Epidermal melanocyte (primary cell): ENCODE results near the gene NUBPL.
"Not testable (repeated sequence)": the region's sequence is repeated elsewhere in the genome, so short reads cannot be mapped to it uniquely, and the experiment has no call there.

Experiments used
- DNase-seq: peaks from one replicate; pipeline ENCODE4 v3.0.0; 2011; ENCODE audit warnings: low spot score; ENCODE audit not compliant: insufficient read length

Gene NUBPL

DNA sequence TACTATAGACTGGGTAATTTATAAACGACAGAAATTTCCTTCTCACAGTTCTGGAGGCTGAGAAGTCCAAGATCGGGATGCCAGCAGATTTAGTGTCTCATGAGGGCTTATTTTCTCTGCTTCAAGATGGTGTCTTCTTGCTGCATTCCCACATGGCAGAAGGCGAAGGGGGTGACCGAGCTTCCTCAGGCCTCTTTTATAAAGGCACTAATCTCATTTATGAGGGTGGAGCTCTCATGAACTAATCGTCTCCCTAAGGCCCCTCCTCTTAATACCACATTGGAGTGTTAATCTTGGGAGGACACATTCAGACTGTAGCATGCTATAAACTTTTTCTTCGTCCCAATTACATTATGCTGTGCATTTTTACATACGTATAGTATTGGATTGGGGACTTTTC lies 315.5 kb downstream of the NUBPL start:
- DNase-seq = no peak

DNA sequence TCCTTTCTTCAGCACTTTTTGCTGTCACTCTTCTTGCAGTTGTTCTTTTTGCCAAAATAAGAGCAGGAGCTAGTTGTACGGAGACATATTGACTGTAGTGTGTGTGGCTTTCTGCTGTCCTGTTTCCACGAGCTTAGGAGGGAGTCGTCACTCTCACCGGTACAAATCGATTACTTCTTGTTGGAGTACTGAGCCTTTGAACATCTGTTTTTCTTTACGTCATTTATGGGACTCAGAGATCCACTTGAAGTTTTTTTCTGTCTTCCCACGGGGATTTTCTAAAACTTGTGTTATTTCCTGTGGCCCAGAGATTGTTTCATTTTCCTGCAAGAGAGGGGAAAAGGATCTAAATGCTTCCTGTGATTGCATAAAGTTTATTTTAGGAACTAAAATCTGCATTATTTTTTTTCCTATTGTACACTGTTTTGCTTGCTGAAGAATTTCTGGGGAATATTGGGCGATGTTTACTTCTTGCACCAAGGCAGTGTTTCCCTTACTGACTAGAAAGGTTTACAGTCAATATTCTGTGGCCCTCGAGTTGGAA lies 316.1 kb downstream of the NUBPL start:
- no peak for DNase-seq

DNA sequence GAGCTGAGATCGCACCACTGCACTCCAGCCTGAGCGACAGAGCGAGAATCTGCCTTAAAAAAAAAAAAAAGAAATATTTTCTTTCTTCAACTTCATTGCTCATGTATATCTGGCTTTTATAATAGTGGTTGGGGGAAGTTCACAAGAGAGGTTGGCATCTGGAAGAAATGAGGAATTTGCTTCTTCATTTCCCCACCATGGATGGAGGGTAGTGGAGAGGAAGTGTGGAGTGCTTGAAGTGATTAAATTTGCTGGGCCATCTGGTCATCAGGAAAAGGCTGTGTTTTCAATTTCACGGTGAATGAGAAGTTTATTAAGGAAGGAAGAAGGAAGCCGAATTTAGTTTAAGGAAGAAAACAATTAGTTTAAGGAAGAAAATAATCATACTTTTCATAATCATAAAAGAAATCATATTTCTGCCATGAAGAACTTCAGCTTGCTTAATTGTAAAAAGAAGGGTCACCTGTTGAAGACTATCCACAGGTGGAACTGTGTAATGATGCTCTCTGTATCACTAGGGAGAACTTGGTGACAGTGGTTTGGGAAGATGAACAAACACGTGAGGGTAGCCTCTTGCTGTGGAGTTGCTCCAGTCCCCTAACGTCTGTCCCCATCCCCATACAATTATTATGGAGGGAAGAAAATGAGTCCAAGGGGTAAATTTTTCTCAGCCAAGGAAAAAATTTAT lies 318.6 kb downstream of the NUBPL start:
- DNase-seq = no peak

DNA sequence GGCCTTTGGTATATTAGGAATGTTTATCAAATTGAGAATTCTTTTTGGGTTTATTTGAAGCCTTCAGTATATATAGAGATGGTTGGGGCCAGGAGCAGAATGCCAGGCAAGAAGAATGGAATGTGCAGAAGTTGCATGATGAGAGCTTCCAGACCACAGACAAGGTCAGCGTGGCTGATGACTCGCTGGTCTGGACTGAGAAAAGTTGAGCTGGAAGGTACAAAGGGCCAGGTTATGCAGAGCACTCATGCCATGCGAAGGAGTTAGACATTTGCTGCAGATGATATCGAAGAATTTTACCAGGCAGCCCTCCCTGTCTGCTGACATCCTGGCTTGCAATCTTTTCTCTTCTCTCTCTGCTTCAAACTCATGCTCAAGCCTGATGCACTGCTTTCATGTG lies 319.7 kb downstream of the NUBPL start:
- peak; percentile 32 for DNase-seq

DNA sequence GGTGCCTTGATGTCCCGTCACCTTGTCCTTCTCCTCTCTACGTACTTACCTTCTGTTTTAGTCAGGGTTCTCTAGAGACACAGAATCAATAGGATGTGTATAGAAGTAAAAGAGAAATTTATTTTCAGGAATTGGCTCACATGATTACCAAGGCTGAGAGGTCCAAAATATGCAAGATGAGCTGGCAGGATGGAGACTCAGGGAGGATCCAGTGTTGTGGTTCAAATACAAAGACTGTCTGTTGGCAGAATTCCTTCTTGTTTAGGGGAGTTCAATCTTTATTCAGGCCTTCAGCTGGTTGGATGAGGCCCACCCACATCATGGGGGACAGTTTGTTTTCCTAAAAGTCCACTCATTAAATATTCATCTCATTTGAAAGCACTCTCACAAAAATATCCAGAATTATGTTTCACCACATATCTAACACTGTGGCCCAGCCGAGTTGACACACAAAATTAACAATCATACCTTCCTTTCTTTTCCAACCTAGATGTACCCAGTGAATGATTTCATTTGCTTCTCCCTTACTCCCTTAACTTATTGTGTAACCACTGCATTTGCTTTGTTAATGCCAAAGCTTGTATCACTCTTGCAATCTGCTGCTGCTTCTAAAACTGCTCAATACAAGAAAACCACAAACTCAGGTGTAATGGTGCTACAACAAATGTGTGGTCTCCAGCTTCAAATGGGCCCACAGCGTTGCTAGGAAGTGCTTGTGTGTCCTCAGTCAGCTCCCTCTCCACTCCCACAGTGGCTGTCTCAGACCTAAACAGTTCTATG lies 320.5 kb downstream of the NUBPL start:
- DNase-seq = no peak

DNA sequence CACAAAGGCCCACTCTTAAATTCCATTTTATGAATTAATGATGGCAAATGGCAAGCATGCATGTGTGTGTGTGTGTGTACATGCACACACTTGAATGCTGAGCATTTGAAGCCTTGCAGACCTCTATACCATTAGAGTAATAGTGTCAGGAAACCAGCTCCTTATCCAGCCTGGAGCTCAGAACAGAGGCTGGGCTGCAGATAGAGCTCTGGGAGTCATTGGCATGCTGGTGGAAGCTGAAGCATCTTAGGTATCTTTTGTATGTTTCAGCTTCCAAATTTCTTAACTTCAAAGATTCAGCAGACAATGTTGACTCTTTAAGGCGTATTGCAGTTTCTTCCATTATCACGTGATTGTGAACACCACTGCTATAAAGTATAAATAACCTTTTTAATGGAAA lies 323.0 kb downstream of the NUBPL start:
- no peak for DNase-seq

DNA sequence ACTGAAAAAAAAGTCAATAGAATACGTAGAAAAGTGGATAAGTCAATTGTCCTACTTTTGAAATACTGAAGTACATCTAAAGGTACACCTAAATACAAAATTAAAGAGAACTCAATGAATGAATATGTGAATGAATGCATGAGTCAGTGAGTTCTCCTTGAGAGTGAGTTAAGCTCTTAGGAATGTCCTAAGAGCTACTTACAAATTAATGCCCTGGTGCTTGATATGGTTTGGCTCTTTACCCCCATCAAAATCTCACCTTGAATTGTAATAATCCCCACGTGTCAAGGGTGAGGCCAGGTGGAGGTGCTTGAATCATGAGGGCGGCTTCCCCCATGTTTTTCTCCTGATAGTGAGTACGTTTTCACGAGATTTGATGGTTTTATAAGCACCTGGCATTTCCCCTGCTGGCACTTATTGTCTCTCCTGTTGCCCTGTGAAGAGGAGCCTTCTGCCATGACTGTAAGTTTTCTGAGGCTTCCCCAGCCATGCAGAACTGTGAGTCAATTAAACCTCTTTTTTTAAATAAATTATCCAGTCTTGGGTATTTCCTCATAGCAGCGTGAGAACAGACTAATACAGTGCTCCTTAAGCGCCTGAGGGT lies 323.7 kb downstream of the NUBPL start:
- DNase-seq = no peak

DNA sequence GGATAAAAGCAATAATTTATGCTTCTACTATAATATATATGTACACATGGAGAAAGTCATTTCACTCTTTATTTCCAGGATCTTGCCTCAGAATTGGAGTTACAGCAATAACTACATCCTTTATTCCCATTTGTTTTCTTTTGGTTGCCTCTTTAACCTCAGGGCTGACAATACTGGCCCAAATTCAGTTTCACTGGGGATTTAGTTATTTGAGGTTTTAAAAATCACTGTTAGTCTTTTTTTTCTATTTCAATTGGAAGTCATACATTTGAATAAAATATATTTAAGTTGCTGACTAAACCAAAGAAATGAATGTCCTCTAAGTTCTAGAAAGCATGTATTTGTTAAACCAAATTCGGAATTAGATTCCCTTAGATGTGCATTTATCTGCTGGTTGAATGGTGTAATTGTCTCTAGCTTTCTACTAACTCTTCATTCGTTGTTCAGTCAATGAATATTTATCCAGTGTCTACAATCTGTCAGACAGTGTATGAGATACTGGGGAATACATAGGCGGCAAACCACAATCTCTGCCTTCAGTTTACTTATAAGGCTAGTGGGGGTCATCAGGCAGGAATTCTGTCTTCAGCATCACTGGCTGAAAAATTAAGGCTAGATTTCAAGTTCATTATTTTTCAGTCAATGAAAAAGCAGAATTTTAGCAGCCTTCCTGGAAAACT lies 325.1 kb downstream of the NUBPL start:
- peak; percentile 64 for DNase-seq

DNA sequence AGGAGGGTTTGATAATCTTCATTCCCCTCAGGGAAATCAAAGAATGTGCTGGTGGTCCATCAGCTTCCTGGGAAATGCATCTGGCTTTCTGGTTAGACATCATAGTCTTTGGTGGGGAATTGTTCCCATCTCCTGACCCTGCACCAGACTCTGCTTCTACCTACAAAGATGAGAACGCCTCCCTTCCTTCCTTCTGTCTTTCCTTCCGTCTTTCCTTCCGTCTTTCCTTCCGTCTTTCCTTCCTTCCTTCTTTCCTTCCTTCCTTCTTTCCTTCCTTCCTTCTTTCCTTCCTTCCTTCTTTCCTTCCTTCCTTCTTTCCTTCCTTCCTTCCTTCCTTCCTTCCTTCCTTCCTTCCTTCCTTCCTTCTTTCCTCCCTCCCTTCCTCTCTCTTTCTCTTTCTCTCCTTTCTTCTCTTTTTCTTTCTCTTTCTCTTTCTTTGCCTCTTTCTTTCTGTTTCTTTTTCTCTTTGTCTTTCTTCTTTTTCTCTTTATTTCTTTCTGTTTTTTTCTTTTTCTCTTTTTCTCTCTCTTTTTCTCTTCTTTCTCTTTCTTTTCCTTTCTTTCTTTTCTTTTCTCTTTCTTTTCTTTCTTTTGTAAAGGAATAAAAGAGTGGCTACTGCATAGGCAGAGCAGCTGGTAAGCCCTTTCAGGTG lies 326.9 kb downstream of the NUBPL start:
- no peak for DNase-seq

DNA sequence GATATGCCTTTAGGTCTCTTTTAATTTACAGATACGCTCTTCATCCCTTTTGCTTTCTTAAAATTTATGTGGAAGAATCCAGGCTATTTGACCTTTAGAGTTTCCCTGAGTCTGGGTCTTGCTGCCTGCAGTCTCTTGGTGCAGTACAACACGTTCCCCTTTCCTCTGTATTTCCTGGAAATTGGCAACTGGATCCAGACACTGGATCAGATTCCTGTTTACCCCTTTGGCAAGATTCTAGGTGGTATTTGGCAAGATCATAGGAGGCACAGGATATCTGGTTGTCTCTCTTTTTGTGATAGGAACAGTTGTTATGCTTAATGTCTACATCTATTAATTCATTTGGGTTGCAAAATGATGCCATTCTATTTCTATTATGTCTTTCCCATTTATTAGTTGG lies 328.1 kb downstream of the NUBPL start:
- no peak for DNase-seq

DNA sequence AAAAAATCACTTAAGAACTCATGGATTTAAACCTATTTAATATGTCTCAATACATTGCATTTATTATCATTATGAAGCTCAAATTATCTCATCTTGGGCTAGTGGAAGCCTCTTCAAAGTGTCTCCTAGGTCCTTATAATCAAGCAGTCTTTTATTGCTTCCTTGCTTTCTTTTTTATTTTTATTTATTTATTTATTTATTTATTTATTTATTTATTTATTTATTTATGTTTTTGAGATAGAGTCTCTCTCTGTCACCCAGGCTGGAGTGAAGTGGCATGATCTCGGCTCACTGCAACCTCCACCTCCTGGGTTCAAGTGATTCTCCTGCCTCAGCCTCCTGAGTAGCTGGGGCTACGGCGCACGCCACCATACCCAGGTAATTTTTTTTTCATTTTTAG lies 329.0 kb downstream of the NUBPL start:
- not testable (repeated sequence) for DNase-seq

DNA sequence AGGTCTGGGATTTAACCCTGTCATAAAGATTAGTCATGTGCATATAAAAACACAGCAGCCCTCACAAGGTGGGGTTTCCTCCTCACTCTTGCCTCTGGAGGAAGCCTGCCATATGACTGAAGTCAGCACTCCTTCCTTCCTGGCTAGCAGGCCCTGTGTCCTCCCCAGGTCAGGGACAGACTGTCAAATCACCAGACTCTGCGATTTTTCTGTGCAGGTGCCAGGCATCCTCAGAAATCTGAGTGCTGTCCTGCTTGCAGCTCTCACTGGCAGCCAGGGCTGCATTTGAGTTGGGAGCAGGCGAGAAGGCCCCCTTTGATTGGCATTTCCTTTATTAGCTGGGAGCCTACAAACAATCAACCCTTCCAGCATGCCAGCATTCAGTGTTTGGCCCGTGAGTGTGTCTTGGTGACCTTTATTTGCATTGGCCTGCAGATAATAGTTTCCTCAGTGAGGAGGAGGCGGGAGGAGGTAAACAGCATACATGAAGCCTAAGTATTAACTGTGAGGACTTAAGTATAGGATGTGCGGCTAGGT lies 332.1 kb downstream of the NUBPL start:
- no peak for DNase-seq

DNA sequence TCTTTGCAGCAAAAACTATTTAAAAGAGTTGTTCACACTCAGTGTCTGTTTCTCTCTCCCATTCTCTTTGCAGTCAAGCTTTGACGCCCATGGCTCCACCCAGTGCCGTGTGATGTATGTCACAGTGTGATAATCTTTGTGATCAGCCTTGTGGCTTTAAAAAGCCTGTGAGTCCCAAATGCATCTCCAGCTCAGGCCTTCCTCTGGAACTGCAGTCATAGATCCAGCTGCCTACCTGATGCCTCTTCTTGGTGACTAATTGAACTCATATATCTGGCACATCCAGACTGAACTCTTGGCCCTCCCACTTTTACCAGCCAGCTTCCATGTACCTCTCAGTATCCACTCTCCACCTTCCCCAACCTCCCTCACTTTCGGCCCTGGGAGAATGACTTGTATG lies 333.1 kb downstream of the NUBPL start:
- DNase-seq = no peak

DNA sequence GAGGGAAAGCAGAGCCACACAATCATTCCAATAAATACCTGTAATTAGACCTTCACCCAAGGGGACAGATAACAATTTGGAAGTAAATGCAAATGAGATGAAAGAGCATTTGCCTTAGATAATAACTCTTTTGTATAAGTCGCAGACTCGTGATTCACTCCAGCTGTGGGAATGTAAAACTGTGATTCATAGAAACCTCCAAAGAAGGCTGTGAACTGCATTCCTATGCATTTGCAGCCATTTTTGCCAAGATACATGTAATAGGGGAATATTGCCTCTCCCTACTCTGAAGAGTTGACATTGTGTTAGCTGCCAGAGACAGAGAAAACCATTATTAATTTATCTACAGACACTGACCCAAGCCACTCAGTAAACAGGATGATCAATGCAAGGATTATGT lies 334.0 kb downstream of the NUBPL start:
- no peak for DNase-seq

DNA sequence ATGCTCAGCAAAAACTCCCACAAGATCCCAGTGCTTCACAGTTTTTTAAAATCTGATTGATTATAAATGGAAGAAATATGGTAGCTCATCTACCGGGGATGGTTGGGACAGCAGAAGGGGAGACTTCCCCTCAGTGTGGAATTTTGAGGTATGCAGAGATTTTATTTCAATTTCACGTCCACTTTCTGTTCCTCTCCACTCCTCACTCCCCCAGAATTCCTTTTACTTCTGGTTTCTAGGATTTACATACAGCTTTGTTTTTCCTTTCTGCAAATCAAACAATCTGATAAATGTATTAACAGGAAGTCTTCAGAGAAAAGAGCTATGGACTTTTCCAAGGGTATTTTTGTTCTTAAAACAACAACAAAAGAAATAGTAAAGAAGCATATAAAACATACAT lies 334.4 kb downstream of the NUBPL start:
- no peak for DNase-seq

DNA sequence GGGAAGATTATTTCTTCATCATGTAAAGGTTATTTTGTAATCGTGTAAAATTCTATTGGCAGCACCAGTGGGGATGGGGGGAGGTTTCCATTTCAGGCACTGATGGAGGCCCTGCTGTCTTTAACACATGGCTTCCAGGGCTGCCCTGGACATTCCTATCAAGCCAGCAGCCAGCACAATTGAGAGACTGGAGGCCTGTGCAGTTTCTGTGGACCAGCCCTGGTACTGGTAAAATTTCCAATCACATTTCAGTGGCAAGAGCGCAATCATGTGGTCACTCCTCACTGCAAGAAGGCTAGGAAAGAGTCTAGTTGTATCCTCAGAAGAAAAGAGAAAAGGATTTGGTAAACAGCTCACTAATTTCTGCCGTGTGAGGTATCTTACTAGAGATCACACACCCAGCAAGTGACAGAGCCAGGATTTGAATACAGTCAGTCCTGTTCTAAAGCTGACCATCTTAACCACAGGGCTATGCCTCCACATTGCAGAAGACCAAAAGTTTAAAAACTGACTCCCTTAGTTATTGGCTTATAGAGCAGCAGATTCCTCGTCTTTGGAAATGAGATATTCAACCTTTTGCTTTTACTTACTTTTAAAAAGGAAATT lies 336.5 kb downstream of the NUBPL start:
- no peak for DNase-seq

DNA sequence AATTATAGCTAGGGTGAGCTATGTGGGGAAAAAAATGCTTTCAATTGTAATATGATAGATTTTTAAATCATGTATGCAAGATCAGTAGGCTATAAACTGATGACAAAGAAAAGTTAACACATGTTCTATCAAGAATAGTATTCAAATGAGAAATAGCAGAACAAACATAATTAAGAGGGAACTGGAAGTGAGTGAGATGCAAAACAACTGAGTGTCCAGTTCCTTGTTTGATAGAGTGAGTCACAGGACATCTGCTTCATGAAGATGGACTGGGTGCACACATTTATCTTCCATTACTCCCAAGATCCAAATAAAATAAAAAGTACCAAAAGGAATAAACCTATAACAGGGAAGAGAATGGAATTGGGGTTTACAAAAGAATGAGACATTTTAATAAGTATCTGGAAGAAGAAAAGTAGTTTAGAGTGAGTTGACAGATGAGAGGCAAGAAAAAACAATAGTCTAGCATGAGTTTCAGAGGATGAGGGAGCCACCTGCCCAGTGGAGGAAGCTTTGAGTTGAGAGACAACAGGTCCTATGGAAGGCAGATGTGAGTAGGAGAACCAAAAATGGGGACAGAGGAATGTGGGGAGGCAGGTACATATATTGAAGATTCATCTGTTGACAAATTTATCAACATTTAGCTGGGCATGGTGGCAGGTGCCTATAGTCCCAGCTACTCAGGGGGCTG lies 337.8 kb downstream of the NUBPL start:
- DNase-seq = no peak

DNA sequence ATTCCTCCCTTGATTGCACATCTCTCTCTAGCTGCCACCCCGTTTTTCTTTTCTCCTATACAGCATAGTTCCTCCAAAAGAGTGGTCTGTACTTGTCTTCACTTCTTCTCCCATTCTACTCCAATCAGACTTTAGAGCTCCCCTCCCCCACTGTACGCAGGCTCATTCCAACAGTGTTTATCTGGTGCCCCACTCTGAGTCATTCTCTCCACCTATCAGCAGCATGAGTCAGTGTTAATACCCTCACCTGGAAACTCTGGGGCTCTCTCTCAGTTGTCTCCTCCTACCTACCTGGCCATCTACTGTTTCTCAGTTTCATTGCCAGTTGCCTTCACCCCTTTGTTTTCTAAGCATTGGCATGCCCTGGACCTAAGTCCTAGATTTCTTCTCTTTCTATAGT lies 340.8 kb downstream of the NUBPL start:
- no peak for DNase-seq

DNA sequence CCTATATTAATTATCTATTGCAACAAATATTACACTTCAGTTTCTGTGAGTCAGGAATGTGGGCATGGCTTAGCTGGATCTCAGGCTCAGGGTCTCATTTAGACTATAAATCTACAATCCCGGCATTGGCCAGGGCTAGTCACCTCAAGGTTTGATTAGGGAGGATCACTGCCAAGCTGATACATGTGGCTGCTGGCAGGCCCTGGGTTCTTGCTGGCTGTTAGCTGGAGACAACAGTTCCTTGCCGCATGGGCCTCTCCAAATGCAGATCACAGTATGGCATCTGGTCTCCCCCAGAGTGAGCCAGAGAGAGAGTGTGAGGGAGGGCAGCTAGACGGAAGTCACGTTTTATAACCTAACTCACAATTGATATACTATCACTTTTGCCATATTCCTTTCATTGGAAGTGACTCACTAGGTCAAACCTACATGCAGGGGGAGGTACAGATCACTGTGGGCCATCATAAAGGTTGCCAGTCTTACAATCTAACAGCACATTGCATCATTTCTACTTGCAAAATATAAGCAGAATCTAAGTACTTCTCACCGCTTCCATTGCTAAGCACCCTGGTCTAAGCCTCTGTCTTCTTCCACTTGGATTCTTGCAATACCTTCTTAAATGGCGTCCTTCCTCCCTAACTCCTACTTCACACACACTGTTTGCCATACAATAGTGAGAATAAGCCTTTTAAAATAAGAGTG lies 341.9 kb downstream of the NUBPL start:
- DNase-seq = no peak
